ENCODE measurements around the gene SNTB2. TPM values are rescaled to one million over a fixed set of nuclear protein-coding genes. Genes with fewer than 3 reads are reported as not detected.
"Not testable (repeated sequence)": the region's sequence is repeated elsewhere in the genome, so short reads cannot be mapped to it uniquely, and the experiment has no call there.

The SNTB2 gene
- total RNA-seq, 4 donors from 2014 or later = 14.5 to 140 (median 28.7) TPM

- peaks cover 0 to 9% (median 0%) of the 10 kb centered on the region in 4 donors for H3K4me1 ChIP-seq
- no peak for TF ChIP-seq CTCF (IDR thresholded peaks at IDR 0.05)
- no peak for TF ChIP-seq POLR2A (IDR thresholded peaks at IDR 0.05)
- H3K4me3 ChIP-seq = no peak overlapping the region
- H3K27me3 ChIP-seq = no peaks in the 10 kb centered on the region
- no peak for DNase-seq
- H3K36me3 ChIP-seq = no peaks in the 10 kb centered on the region
- no peak overlapping the region for H3K27ac ChIP-seq
- no peaks in the 10 kb centered on the region for H3K9me3 ChIP-seq
These were observed 53.4 kb downstream of the SNTB2 start for GRCh38 chr16:69240331-69240730.

- TF ChIP-seq POLR2A (IDR thresholded peaks at IDR 0.05) = no peak
- Histone ChIP-seq H3K27me3 (no peaks in the 10 kb centered on the region), H3K4me3 (no peak overlapping the region), H3K36me3 (peaks cover 0 to 7% (median 0%) of the 10 kb centered on the region in 3 donors), H3K4me1 (peaks cover 0 to 4% (median 0%) of the 10 kb centered on the region in 4 donors), H3K9me3 (no peaks in the 10 kb centered on the region), H3K27ac (no peak overlapping the region)
- no peak for DNase-seq
These were observed 55.0 kb downstream of the SNTB2 start for GRCh38 chr16:69241926-69242325.

- DNase-seq = no peak
- no peaks in the 10 kb centered on the region for H3K27me3 ChIP-seq
- no peak for TF ChIP-seq CTCF (IDR thresholded peaks at IDR 0.05)
- TF ChIP-seq POLR2A (IDR thresholded peaks at IDR 0.05) = no peak
- no peak overlapping the region for H3K4me3 ChIP-seq
- H3K4me1 ChIP-seq = no peaks in the 10 kb centered on the region
- no peaks in the 10 kb centered on the region for H3K9me3 ChIP-seq
- H3K36me3 ChIP-seq = peaks cover 0 to 7% (median 0%) of the 10 kb centered on the region in 3 donors
- no peak overlapping the region for H3K27ac ChIP-seq
These were observed 56.5 kb downstream of the SNTB2 start for GRCh38 chr16:69243479-69243878.

GRCh38 chr16:69244336-69244735 lies 57.4 kb downstream of the SNTB2 start:
- H3K4me3 ChIP-seq = no peak overlapping the region
- no peak for DNase-seq
- H3K27ac ChIP-seq = no peak overlapping the region
- no peaks in the 10 kb centered on the region for H3K27me3 ChIP-seq
- H3K4me1 ChIP-seq = no peaks in the 10 kb centered on the region
- no peak for TF ChIP-seq POLR2A (IDR thresholded peaks at IDR 0.05)
- no peak for TF ChIP-seq CTCF (IDR thresholded peaks at IDR 0.05)
- H3K36me3 ChIP-seq = peaks cover 0 to 7% (median 0%) of the 10 kb centered on the region in 3 donors
- H3K9me3 ChIP-seq = no peaks in the 10 kb centered on the region

GRCh38 chr16:69250081-69250480 lies 63.1 kb downstream of the SNTB2 start:
- DNase-seq = no peak
- Histone ChIP-seq H3K27me3 (no peaks in the 10 kb centered on the region), H3K9me3 (no peaks in the 10 kb centered on the region), H3K4me1 (peaks cover 0 to 7% (median 0%) of the 10 kb centered on the region in 4 donors), H3K27ac (no peak overlapping the region), H3K36me3 (peaks cover 0 to 7% (median 0%) of the 10 kb centered on the region in 3 donors), H3K4me3 (no peak overlapping the region)
- no peak for TF ChIP-seq POLR2A (IDR thresholded peaks at IDR 0.05)
- no peak for TF ChIP-seq CTCF (IDR thresholded peaks at IDR 0.05)

GRCh38 chr16:69253870-69254341 lies 66.9 kb downstream of the SNTB2 start:
- peak overlapping the region in 3 of 4 donors; percentile 1 to 48 (median 38) for H3K27ac ChIP-seq
- no peak overlapping the region for H3K4me3 ChIP-seq
- no peaks in the 10 kb centered on the region for H3K36me3 ChIP-seq
- no peaks in the 10 kb centered on the region for H3K9me3 ChIP-seq
- no peak for DNase-seq
- no peak for TF ChIP-seq POLR2A (IDR thresholded peaks at IDR 0.05)
- TF ChIP-seq CTCF (IDR thresholded peaks at IDR 0.05) = no peak
- no peaks in the 10 kb centered on the region for H3K27me3 ChIP-seq
- H3K4me1 ChIP-seq = peaks cover 0 to 7% (median 0%) of the 10 kb centered on the region in 4 donors

- not testable (repeated sequence) for H3K4me3 ChIP-seq, DNase-seq, H3K27me3 ChIP-seq, H3K27ac ChIP-seq, H3K4me1 ChIP-seq, H3K9me3 ChIP-seq
- H3K36me3 ChIP-seq = peaks cover 0 to 15% (median 0%) of the 10 kb centered on the region in 3 donors
These were observed 72.4 kb downstream of the SNTB2 start for GRCh38 chr16:69259428-69259764.
